Measurements from ENCODE around the gene DMRTA1.
A peak's percentile ranks its signal among the peaks of the same experiment; 100 is the strongest.

Gene DMRTA1

DNA sequence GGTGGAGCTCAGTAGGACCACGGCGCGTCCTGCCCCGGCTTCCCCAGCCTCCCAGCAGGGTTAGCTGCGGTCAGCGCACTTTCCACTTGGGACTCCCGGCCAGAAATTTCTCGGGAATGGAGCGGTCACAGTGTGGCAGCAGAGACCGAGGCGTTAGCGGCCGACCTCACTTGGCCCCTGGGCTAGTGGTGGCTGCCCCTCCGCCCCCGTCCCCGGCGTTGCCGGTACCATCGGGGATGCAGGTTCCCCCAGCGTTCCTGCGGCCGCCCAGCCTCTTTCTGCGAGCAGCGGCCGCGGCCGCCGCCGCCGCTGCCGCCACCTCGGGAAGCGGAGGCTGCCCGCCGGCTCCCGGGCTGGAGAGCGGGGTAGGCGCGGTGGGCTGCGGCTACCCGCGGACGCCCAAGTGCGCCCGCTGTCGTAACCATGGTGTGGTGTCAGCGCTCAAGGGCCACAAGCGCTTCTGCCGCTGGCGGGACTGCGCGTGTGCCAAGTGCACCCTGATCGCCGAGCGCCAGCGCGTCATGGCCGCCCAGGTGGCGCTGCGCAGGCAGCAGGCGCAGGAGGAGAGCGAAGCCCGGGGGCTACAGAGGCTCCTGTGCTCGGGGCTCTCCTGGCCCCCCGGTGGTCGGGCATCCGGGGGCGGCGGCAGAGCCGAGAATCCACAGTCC is 460 bp downstream of the DMRTA1 start:
- H3K4me3 ChIP-seq (replicated peaks; ENCODE audit: low read depth, low read length) = peak overlapping the region; percentile 41
- TF ChIP-seq, protein P1, sequence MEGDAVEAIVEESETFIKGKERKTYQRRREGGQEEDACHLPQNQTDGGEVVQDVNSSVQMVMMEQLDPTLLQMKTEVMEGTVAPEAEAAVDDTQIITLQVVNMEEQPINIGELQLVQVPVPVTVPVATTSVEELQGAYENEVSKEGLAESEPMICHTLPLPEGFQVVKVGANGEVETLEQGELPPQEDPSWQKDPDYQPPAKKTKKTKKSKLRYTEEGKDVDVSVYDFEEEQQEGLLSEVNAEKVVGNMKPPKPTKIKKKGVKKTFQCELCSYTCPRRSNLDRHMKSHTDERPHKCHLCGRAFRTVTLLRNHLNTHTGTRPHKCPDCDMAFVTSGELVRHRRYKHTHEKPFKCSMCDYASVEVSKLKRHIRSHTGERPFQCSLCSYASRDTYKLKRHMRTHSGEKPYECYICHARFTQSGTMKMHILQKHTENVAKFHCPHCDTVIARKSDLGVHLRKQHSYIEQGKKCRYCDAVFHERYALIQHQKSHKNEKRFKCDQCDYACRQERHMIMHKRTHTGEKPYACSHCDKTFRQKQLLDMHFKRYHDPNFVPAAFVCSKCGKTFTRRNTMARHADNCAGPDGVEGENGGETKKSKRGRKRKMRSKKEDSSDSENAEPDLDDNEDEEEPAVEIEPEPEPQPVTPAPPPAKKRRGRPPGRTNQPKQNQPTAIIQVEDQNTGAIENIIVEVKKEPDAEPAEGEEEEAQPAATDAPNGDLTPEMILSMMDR (IDR thresholded peaks at IDR 0.05; ENCODE audit: low read depth, low read length, missing control alignments) = no peak
- no peak for DNase-seq (ENCODE audit: extremely low read depth, low read depth)

GRCh38 chr9:22447618-22448305 is 1.1 kb downstream of the DMRTA1 start:
- DNase-seq (ENCODE audit: extremely low read depth, low read depth) = no peak
- TF ChIP-seq, protein P1 (IDR thresholded peaks at IDR 0.05; ENCODE audit: low read depth, low read length, missing control alignments) = no peak

DNA sequence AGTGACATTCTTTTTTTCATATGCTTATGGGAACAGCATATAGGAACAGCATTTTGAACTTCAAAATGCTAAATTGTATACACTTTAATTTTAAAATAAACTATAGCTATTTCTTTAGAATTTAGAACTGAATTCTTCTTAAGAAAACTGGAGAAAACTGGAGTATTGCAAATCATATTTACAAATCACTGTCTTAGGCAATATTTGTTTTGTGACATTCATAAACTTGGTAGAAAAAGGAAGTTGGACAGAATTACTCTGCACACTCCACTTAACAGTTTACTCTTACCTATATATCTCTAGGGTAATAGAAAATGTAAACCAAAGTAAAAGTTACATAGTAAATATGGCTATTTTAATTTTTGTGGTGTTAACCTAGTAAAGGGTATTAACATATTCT is 3.1 kb downstream of the DMRTA1 start:
- H3K4me3 ChIP-seq (replicated peaks; ENCODE audit: low read depth, low read length) = no peak overlapping the region
- TF ChIP-seq, protein P1 (IDR thresholded peaks at IDR 0.05; ENCODE audit: low read depth, low read length, missing control alignments) = no peak
- no peak for DNase-seq (ENCODE audit: extremely low read depth, low read depth)

More at GRCh38 chr9:22447618-22448305, 1.1 kb downstream of the DMRTA1 start:
- peak overlapping the region; percentile 41 for H3K4me3 ChIP-seq (replicated peaks; ENCODE audit: low read depth, low read length)

DNA sequence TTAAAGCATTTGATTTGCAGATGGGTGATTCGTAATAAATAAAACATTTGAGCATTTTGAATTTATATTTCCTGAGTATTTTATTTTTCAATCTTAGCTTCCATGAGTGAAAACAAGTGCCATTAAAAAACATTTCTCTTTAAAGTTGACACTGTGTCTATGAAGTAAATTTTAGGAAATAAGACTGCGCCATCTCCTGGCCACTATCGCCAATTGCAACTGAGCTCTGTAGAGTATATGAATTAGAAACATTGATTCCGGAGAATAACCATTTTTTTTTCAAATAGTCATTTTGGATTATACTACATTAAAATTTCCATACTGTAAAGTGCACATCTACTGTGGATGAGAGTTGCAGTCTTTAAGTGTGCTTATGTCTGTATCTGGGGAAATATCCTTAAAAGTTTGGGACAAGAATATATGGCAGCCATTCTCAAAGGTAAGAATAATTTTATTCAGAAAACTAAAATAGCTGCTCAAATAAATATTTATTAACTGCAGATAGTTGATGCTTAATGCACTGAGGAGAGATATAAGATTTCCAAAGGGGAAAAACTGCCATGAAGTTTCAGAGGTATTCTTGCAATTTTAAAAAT is 5.9 kb downstream of the DMRTA1 start:
- TF ChIP-seq, protein P1 (IDR thresholded peaks at IDR 0.05; ENCODE audit: low read depth, low read length, missing control alignments) = peak; percentile 73
- no peak overlapping the region for H3K4me3 ChIP-seq (replicated peaks; ENCODE audit: low read depth, low read length)
- DNase-seq (ENCODE audit: extremely low read depth, low read depth) = no peak

GRCh38 chr9:22454016-22454415 is 7.4 kb downstream of the DMRTA1 start:
- no peak for DNase-seq (ENCODE audit: extremely low read depth, low read depth)
- TF ChIP-seq, protein P1 (IDR thresholded peaks at IDR 0.05; ENCODE audit: low read depth, low read length, missing control alignments) = no peak

GRCh38 chr9:22455181-22455580 is 8.6 kb downstream of the DMRTA1 start:
- no peak for DNase-seq (ENCODE audit: extremely low read depth, low read depth)
- no peak overlapping the region for H3K4me3 ChIP-seq (replicated peaks; ENCODE audit: low read depth, low read length)
- TF ChIP-seq, protein P1 (IDR thresholded peaks at IDR 0.05; ENCODE audit: low read depth, low read length, missing control alignments) = no peak

More at GRCh38 chr9:22454016-22454415, 7.4 kb downstream of the DMRTA1 start:
- H3K4me3 ChIP-seq (replicated peaks; ENCODE audit: low read depth, low read length) = no peak overlapping the region
